ENCODE measurements around the gene CFAP141.

Gene CFAP141

DNA sequence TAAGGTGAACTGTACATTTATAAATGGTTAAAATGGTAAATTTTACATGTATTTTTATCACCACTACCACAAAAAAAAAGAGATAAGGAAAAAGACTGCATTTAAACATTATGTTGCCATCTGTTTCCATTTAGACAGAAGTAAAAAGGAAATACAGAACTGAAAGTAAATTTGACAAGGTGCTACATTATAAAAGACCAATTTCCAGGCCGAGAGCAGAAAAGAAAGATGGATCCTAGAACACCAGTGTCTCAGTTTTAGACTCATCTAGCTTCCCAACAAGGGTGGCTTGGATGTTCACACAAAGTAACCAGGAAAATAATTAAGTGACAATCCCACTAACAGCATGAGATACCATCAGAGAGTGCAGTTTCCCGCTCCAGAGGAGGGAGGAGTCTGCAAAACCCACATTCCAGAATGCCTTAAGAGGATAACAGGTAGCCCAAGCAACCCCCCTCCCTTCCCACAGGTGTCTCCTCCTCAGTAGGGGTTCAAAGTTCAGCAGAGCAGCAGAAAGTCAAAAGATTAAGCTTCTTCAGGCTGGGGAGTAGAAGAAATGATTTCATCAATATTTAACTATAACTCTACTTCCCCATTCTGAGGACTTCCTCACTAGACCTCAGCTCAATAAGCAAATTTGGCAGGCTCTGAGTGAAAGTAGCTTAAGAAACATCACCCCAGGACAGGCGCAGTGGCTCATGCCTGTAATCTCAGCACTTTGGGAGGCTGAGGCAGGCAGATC is 26.0 kb downstream of the CFAP141 start:
- Histone ChIP-seq H3K27me3 (no peaks in the 10 kb centered on the region), H3K4me1 (peaks cover 20% of the 10 kb centered on the region), H3K9me3 (no peaks in the 10 kb centered on the region), H3K4me3 (ENCODE audit: low read depth, low read length) (no peak overlapping the region), H3K36me3 (peaks cover 15% of the 10 kb centered on the region)
- TF ChIP-seq, protein P1, sequence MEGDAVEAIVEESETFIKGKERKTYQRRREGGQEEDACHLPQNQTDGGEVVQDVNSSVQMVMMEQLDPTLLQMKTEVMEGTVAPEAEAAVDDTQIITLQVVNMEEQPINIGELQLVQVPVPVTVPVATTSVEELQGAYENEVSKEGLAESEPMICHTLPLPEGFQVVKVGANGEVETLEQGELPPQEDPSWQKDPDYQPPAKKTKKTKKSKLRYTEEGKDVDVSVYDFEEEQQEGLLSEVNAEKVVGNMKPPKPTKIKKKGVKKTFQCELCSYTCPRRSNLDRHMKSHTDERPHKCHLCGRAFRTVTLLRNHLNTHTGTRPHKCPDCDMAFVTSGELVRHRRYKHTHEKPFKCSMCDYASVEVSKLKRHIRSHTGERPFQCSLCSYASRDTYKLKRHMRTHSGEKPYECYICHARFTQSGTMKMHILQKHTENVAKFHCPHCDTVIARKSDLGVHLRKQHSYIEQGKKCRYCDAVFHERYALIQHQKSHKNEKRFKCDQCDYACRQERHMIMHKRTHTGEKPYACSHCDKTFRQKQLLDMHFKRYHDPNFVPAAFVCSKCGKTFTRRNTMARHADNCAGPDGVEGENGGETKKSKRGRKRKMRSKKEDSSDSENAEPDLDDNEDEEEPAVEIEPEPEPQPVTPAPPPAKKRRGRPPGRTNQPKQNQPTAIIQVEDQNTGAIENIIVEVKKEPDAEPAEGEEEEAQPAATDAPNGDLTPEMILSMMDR (IDR thresholded peaks at IDR 0.05; ENCODE audit: low read depth, low read length), result no peak
- DNase-seq, result no peak

DNA sequence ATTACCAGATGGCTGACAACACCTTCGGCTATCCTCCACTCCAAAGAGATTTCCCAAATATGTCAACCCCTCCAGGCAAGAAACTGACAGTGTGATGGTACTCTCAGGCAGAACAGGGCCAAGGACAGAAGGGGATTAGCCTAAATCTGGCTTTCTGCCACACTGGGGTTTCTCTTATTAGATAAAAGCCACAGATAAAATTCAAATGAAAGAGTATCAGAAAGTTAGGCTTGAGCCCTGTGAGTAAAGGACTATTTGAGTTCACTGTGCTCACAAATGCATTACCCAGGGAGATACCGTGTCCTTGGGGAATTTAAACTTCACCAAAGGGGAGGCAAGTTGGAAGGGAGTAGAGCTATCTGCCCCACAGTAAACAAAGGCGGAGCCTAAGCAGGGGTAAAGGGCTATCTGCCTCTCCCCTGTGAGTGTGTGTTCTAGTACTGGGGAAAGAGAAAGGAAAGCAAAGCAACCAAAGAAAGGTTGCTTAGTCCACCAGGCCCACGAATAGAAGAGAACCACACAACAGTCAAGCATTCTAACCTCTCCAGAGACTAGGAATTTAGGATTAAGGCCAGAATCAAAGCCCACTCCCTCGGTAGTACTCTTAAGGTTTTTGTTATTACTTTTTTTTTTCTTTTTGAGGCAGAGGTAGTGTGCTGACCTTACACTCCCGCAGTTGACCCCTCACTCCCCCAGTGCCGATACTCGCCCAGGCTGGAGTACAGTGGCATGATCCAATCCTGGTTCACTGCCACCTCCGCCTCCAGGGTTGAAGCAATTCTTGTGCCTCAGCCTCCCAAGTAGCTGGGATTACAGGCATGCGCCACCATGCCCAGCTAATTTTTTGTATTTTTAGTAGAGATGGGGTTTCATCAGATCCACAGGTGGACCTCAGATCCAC is 27.0 kb downstream of the CFAP141 start:
- H3K4me3 ChIP-seq (ENCODE audit: low read depth, low read length), result no peak overlapping the region
- H3K9me3 ChIP-seq, result no peaks in the 10 kb centered on the region
- TF ChIP-seq, protein P1 (IDR thresholded peaks at IDR 0.05; ENCODE audit: low read depth, low read length), result no peak
- DNase-seq, result peak; percentile 21
- H3K27me3 ChIP-seq, result no peaks in the 10 kb centered on the region
- peaks cover 20% of the 10 kb centered on the region for H3K36me3 ChIP-seq
- H3K4me1 ChIP-seq, result peaks cover 20% of the 10 kb centered on the region

GRCh38 chr1:154178013-154178412 is 28.1 kb downstream of the CFAP141 start:
- DNase-seq, result no peak
- TF ChIP-seq, protein P1 (IDR thresholded peaks at IDR 0.05; ENCODE audit: low read depth, low read length), result no peak
- H3K27me3 ChIP-seq, result no peaks in the 10 kb centered on the region
- peaks cover 20% of the 10 kb centered on the region for H3K4me1 ChIP-seq
- no peaks in the 10 kb centered on the region for H3K9me3 ChIP-seq
- H3K36me3 ChIP-seq, result peaks cover 28% of the 10 kb centered on the region
- no peak overlapping the region for H3K4me3 ChIP-seq (ENCODE audit: low read depth, low read length)

GRCh38 chr1:154176337-154176736 is 29.8 kb downstream of the CFAP141 start:
- DNase-seq, result no peak

DNA sequence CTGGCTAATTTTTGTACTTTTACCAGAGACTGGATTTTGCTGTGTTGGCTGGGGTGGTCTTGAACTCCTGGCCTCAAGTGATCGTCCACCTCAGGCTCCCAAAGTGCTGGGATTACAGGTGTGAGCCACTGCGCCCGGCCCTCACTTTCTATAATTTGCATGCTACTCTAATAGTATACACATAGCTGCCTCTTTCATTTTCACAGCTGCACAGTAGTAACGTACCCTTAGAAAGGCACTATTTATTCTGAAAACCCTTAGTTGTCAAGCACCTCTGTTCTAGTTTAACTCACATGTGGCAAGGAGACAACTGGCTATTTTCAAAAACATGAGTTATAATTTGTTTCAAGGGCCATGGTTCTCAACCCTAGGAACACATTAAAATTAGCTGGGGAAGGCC is 31.5 kb downstream of the CFAP141 start:
- no peak overlapping the region for H3K4me3 ChIP-seq (ENCODE audit: low read depth, low read length)
- no peaks in the 10 kb centered on the region for H3K27me3 ChIP-seq
- H3K9me3 ChIP-seq, result no peaks in the 10 kb centered on the region
- TF ChIP-seq, protein P1 (IDR thresholded peaks at IDR 0.05; ENCODE audit: low read depth, low read length), result no peak
- H3K4me1 ChIP-seq, result peaks cover 14% of the 10 kb centered on the region
- H3K36me3 ChIP-seq, result peaks cover 62% of the 10 kb centered on the region
- no peak for DNase-seq

More at GRCh38 chr1:154176337-154176736, 29.8 kb downstream of the CFAP141 start:
- peaks cover 45% of the 10 kb centered on the region for H3K36me3 ChIP-seq
- no peaks in the 10 kb centered on the region for H3K9me3 ChIP-seq
- H3K4me1 ChIP-seq, result peaks cover 20% of the 10 kb centered on the region
- TF ChIP-seq, protein P1 (IDR thresholded peaks at IDR 0.05; ENCODE audit: low read depth, low read length), result no peak
- no peaks in the 10 kb centered on the region for H3K27me3 ChIP-seq
- H3K4me3 ChIP-seq (ENCODE audit: low read depth, low read length), result no peak overlapping the region
